ENCODE results near the gene MAP3K6. TPM values are rescaled to one million over a fixed set of nuclear protein-coding genes. Genes with fewer than 3 reads are reported as not detected.

The MAP3K6 gene
- polyA plus RNA-seq, 1 donor from 2014 or later, result 3.9 TPM

- peaks cover 3% of the 10 kb centered on the region for H3K36me3 Mint-ChIP-seq
- peak overlapping the region in 1 of 4 donors; percentile 28 for H3K4me3 Mint-ChIP-seq
- H3K27ac Mint-ChIP-seq, result peak overlapping the region in 1 of 3 donors; percentile 80
- H3K9me3 Mint-ChIP-seq, result no peaks in the 10 kb centered on the region
- peaks cover 28 to 34% (median 28%) of the 10 kb centered on the region in 3 donors for H3K4me1 Mint-ChIP-seq
- H3K27me3 Mint-ChIP-seq, result no peaks in the 10 kb centered on the region
These were observed 35.3 kb downstream of the MAP3K6 start for GRCh38 chr1:27331426-27331825.

- H3K9me3 Mint-ChIP-seq, result no peaks in the 10 kb centered on the region
- H3K27ac Mint-ChIP-seq, result peak overlapping the region in 1 of 3 donors; percentile 80
- no peaks in the 10 kb centered on the region for H3K27me3 Mint-ChIP-seq
- peaks cover 34 to 35% (median 34%) of the 10 kb centered on the region in 3 donors for H3K4me1 Mint-ChIP-seq
- H3K4me3 Mint-ChIP-seq, result peak overlapping the region in 2 of 4 donors; percentile 5 to 28
- peaks cover 3% of the 10 kb centered on the region for H3K36me3 Mint-ChIP-seq
These were observed 36.0 kb downstream of the MAP3K6 start for GRCh38 chr1:27330786-27331185.

DNA sequence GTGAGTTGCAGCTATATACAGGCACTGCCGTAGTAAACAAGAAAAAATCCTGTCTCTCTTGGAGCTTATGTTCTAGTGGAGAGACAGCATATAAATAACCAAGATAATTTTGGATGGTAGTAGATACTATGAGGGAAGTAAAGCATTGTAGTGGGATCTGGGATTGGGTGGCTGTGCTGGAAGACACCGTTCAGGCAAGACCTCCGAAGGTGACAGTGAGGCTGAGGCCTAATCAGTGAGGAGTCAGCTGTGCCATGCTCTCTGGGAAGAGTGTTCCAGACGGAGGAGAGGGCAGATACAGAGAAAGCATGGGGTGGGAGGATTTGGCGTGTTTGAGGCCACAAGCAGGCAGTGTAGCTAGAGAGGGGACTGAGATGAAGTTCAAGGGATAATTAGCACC is 38.8 kb downstream of the MAP3K6 start:
- Mint-ChIP-seq H3K4me3 (peak overlapping the region in 1 of 4 donors; percentile 44), H3K36me3 (no peaks in the 10 kb centered on the region), H3K9me3 (no peaks in the 10 kb centered on the region), H3K27me3 (no peaks in the 10 kb centered on the region), H3K27ac (no peak overlapping the region), H3K4me1 (peaks cover 40 to 51% (median 48%) of the 10 kb centered on the region in 3 donors)

DNA sequence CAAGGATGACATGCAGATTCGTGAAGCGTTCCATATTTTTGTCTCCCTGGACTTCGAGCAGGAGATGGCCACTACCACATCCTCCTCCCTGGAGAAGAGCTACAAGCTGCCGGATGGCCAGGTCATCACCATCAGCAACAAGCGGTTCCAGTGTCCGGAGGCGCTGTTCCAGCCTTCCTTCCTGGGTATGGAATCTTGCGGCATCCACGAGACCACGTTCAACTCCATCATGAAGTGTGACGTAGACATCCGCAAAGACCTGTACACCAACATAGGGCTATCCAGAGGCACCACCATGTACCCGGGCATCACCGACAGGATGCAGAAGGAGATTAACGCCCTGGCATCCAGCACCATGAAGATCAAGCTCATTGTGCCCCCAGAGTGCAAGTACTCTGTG is 41.5 kb downstream of the MAP3K6 start:
- peaks cover 1% of the 10 kb centered on the region for H3K36me3 Mint-ChIP-seq
- peak overlapping the region in 3 of 4 donors; percentile 8 to 98 (median 45) for H3K4me3 Mint-ChIP-seq
- H3K27me3 Mint-ChIP-seq, result no peaks in the 10 kb centered on the region
- H3K9me3 Mint-ChIP-seq, result no peaks in the 10 kb centered on the region
- peaks cover 47 to 55% (median 51%) of the 10 kb centered on the region in 3 donors for H3K4me1 Mint-ChIP-seq
- peak overlapping the region in 2 of 3 donors; percentile 23 to 51 for H3K27ac Mint-ChIP-seq

GRCh38 chr1:27322569-27323240 is 44.1 kb downstream of the MAP3K6 start:
- peaks cover 5% of the 10 kb centered on the region for H3K27me3 Mint-ChIP-seq
- H3K36me3 Mint-ChIP-seq, result peaks cover 1% of the 10 kb centered on the region
- peak overlapping the region; percentile 96 to 99 (median 98) for H3K4me3 Mint-ChIP-seq
- H3K27ac Mint-ChIP-seq, result peak overlapping the region; percentile 94 to 97 (median 96)
- no peaks in the 10 kb centered on the region for H3K9me3 Mint-ChIP-seq
- peaks cover 34 to 40% (median 36%) of the 10 kb centered on the region in 3 donors for H3K4me1 Mint-ChIP-seq

- Mint-ChIP-seq H3K4me1 (peaks cover 31 to 38% (median 33%) of the 10 kb centered on the region in 3 donors), H3K9me3 (no peaks in the 10 kb centered on the region), H3K4me3 (peak within 1 kb of the TSS; percentile 96 to 99 (median 98)), H3K27me3 (peaks cover 5% of the 10 kb centered on the region), H3K36me3 (peaks cover 1% of the 10 kb centered on the region), H3K27ac (peak within 1 kb of the TSS; percentile 94 to 97 (median 96))
These were observed 44.8 kb downstream of the MAP3K6 start, which contains the start of gene TMEM222 for GRCh38 chr1:27321813-27322568. TSS of gene TMEM222 (plus strand) at chr1:27322163. CDS start at chr1:27322198, 35 bp downstream.

- Mint-ChIP-seq H3K4me3 (no peak overlapping the region), H3K4me1 (peaks cover 11 to 12% (median 12%) of the 10 kb centered on the region in 3 donors), H3K36me3 (peaks cover 1% of the 10 kb centered on the region), H3K27ac (peak overlapping the region in 1 of 3 donors; percentile 59), H3K9me3 (no peaks in the 10 kb centered on the region), H3K27me3 (peaks cover 5% of the 10 kb centered on the region)
These were observed 48.2 kb downstream of the MAP3K6 start for GRCh38 chr1:27318596-27318995.

GRCh38 chr1:27318136-27318535 is 48.6 kb downstream of the MAP3K6 start:
- H3K36me3 Mint-ChIP-seq, result peaks cover 1% of the 10 kb centered on the region
- H3K27ac Mint-ChIP-seq, result peak overlapping the region in 2 of 3 donors; percentile 59 to 76
- H3K4me3 Mint-ChIP-seq, result peak overlapping the region in 1 of 4 donors; percentile 33

DNA sequence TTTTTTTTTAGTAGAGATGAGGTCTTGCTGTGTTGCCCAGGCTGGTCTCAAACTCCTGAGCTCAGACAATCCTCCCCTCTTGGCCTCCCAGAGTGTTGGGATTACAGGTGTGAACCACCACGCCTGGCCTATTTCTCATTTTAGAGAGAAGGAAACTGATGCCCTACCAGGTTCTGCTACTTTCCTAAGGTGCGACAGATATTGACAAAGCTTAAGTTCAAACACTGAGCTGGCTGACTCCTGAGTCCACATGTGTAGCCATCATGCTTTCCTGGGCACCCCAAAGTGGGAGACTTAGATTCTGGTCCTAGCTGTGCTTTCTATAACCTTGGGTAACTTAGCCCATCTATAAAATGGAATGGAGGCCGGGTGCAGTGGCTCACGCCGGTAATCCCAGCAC is 49.9 kb downstream of the MAP3K6 start:
- H3K4me3 Mint-ChIP-seq, result no peak overlapping the region

More at GRCh38 chr1:27318136-27318535, 48.6 kb downstream of the MAP3K6 start:
- H3K4me1 Mint-ChIP-seq, result peaks cover 10 to 11% (median 10%) of the 10 kb centered on the region in 3 donors
- peaks cover 5% of the 10 kb centered on the region for H3K27me3 Mint-ChIP-seq
- no peaks in the 10 kb centered on the region for H3K9me3 Mint-ChIP-seq

GRCh38 chr1:27314737-27315136 is 52.0 kb downstream of the MAP3K6 start:
- Mint-ChIP-seq H3K4me1 (no peaks in the 10 kb centered on the region), H3K9me3 (no peaks in the 10 kb centered on the region), H3K36me3 (no peaks in the 10 kb centered on the region), H3K27me3 (peaks cover 4% of the 10 kb centered on the region), H3K4me3 (no peak overlapping the region), H3K27ac (no peak overlapping the region)

More for the DNA sequence above, 49.9 kb downstream of the MAP3K6 start:
- H3K9me3 Mint-ChIP-seq, result no peaks in the 10 kb centered on the region
- no peaks in the 10 kb centered on the region for H3K36me3 Mint-ChIP-seq
- H3K27ac Mint-ChIP-seq, result no peak overlapping the region
- peaks cover 3 to 7% (median 4%) of the 10 kb centered on the region in 3 donors for H3K4me1 Mint-ChIP-seq
- H3K27me3 Mint-ChIP-seq, result peaks cover 5% of the 10 kb centered on the region

GRCh38 chr1:27314169-27314568 is 52.6 kb downstream of the MAP3K6 start:
- no peaks in the 10 kb centered on the region for H3K36me3 Mint-ChIP-seq
- H3K4me1 Mint-ChIP-seq, result no peaks in the 10 kb centered on the region
- no peaks in the 10 kb centered on the region for H3K9me3 Mint-ChIP-seq
- no peak overlapping the region for H3K4me3 Mint-ChIP-seq
- H3K27ac Mint-ChIP-seq, result no peak overlapping the region
- H3K27me3 Mint-ChIP-seq, result peaks cover 3% of the 10 kb centered on the region

DNA sequence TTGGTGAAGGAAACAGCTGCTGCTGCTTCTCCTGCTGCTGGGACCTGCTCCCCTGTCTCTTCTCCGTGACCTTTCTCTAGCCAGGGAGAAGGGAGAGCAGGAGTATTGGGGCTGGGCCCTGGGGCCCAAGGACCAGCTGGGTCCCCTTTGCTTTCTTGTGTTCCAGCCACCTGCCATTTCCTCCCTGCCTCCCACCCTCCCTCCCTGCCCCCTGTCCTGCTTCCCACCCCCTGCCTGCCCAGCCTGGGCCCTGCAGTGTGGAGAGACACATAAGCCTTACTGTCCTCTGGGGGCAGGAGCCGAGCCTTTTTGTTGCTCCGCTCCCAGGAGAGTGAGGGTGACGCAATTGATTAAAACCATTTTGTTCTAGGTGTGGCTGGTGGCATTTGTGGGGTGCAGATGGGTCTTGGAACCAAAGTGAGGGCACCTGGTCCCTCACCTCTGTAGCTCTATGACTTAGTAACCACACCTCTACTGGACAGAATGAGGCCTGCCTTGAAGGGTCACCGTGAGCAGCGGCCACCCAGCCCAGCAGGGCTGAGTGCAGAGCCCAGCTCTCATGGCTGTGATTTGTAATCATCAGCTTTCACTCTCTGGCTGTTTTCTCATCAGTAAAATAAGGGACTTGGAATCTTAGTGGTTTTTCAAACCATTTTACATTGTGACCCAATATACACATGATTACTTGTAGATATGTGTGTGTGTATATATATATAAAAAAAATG is 58.7 kb downstream of the MAP3K6 start:
- no peaks in the 10 kb centered on the region for H3K4me1 Mint-ChIP-seq
- H3K9me3 Mint-ChIP-seq, result no peaks in the 10 kb centered on the region
- H3K4me3 Mint-ChIP-seq, result no peak overlapping the region
- no peak overlapping the region for H3K27ac Mint-ChIP-seq
- H3K36me3 Mint-ChIP-seq, result peaks cover 2% of the 10 kb centered on the region
- no peaks in the 10 kb centered on the region for H3K27me3 Mint-ChIP-seq

- H3K36me3 Mint-ChIP-seq, result peaks cover 2% of the 10 kb centered on the region
- no peaks in the 10 kb centered on the region for H3K27me3 Mint-ChIP-seq
- no peaks in the 10 kb centered on the region for H3K9me3 Mint-ChIP-seq
- H3K27ac Mint-ChIP-seq, result peak overlapping the region in 1 of 3 donors; percentile 88
- H3K4me1 Mint-ChIP-seq, result no peaks in the 10 kb centered on the region
- no peak overlapping the region for H3K4me3 Mint-ChIP-seq
These were observed 59.6 kb downstream of the MAP3K6 start for GRCh38 chr1:27306892-27307761.

- Mint-ChIP-seq H3K27ac (no peak overlapping the region), H3K36me3 (peaks cover 2% of the 10 kb centered on the region)
These were observed 60.7 kb downstream of the MAP3K6 start for GRCh38 chr1:27306071-27306470.

More at GRCh38 chr1:27306071-27306470, 60.7 kb downstream of the MAP3K6 start:
- Mint-ChIP-seq H3K27me3 (no peaks in the 10 kb centered on the region), H3K4me3 (no peak overlapping the region), H3K9me3 (no peaks in the 10 kb centered on the region), H3K4me1 (no peaks in the 10 kb centered on the region)

Data from IgD-negative memory B cell (primary cell).